H9 (cell line): Measurements from ENCODE around the gene GAK. TPM values are rescaled to one million over a fixed set of nuclear protein-coding genes. Genes with fewer than 3 reads are reported as not detected.

Experiments
- DNase-seq: peaks from one replicate; pipeline ENCODE4 v3.0.0-alpha.2; 2017
- H2AFZ ChIP-seq: one replicate; pipeline ENCODE4 v1.6.1; 2013; ENCODE audit warnings: mild to moderate bottlenecking, low read length, control low read depth, moderate library complexity
- H2AK5ac ChIP-seq: 2 replicates; pipeline ENCODE4 v1.6.1; 2013; ENCODE audit warnings: low read length, control low read depth, mixed read lengths; ENCODE audit not compliant: insufficient read length
- H2BK120ac ChIP-seq: one replicate; pipeline ENCODE4 v1.6.1; 2013; ENCODE audit warnings: low read depth, mild to moderate bottlenecking, low read length, control low read depth, inconsistent platforms; ENCODE audit not compliant: poor library complexity, severe bottlenecking
- H2BK12ac ChIP-seq: 2 replicates; pipeline ENCODE4 v1.6.1; 2013; ENCODE audit warnings: low read length, control low read depth, mixed read lengths, low read depth; ENCODE audit not compliant: insufficient read length
- H2BK15ac ChIP-seq: 2 replicates; pipeline ENCODE4 v1.6.1; 2013; ENCODE audit warnings: low read depth, low read length, control low read depth
- H2BK20ac ChIP-seq: one replicate; pipeline ENCODE4 v1.6.1; 2013; ENCODE audit warnings: low read depth, mild to moderate bottlenecking, low read length, control low read depth, inconsistent platforms; ENCODE audit not compliant: poor library complexity, severe bottlenecking
- H2BK5ac ChIP-seq: 2 replicates; pipeline ENCODE4 v1.6.1; 2013; ENCODE audit warnings: low read length, control low read depth, mixed read lengths; ENCODE audit not compliant: insufficient read length
- H3K14ac ChIP-seq: 2 replicates; pipeline ENCODE4 v1.6.1; 2013; ENCODE audit warnings: low read length, control low read depth; ENCODE audit not compliant: insufficient read depth
- H3K18ac ChIP-seq: 2 replicates; pipeline ENCODE4 v1.6.1; 2013; ENCODE audit warnings: low read depth, mild to moderate bottlenecking, mixed read lengths, low read length, control low read depth; ENCODE audit not compliant: insufficient read length
- H3K23ac ChIP-seq: 2 replicates; pipeline ENCODE4 v1.6.1; 2013; ENCODE audit warnings: low read length, control low read depth, mixed read lengths, low read depth; ENCODE audit not compliant: insufficient read length
- H3K23me2 ChIP-seq: 2 replicates; pipeline ENCODE4 v1.6.1; 2013; ENCODE audit warnings: low read depth, mild to moderate bottlenecking, mixed read lengths, low read length, control low read depth; ENCODE audit not compliant: insufficient read length, poor library complexity, severe bottlenecking
- H3K27ac ChIP-seq: 2 replicates; pipeline ENCODE4 v1.5.1; 2013; ENCODE audit warnings: low read length, control low read depth, mixed read lengths, low read depth; ENCODE audit not compliant: insufficient read length
- H3K27me3 ChIP-seq: 2 replicates; pipeline ENCODE4 v1.6.1; 2013; ENCODE audit warnings: low read length, control low read depth, inconsistent platforms; ENCODE audit not compliant: insufficient read depth
- H3K4ac ChIP-seq: 2 replicates; pipeline ENCODE4 v1.6.1; 2013; ENCODE audit warnings: low read depth, mild to moderate bottlenecking, control low read depth, inconsistent platforms, low read length, moderate library complexity
- H3K4me1 ChIP-seq: 2 replicates; pipeline ENCODE4 v1.6.1; 2013; ENCODE audit warnings: low read length, control low read depth, inconsistent platforms; ENCODE audit not compliant: insufficient read depth
- H3K4me2 ChIP-seq: 2 replicates; pipeline ENCODE4 v1.6.1; 2013; ENCODE audit warnings: low read length, control low read depth, mixed read lengths; ENCODE audit not compliant: insufficient read length, insufficient read depth
- H3K56ac ChIP-seq: 2 replicates; pipeline ENCODE4 v1.6.1; 2013; ENCODE audit warnings: low read depth, mild to moderate bottlenecking, mixed read lengths, low read length, control low read depth; ENCODE audit not compliant: insufficient read length
- H3K79me1 ChIP-seq: 2 replicates; pipeline ENCODE4 v1.6.1; 2013; ENCODE audit warnings: low read depth, mild to moderate bottlenecking, moderate library complexity, low read length, control low read depth, inconsistent platforms; ENCODE audit not compliant: insufficient read depth, poor library complexity, severe bottlenecking
- H3K79me2 ChIP-seq: 2 replicates; pipeline ENCODE4 v1.6.1; 2013; ENCODE audit warnings: low read length, control low read depth, inconsistent platforms; ENCODE audit not compliant: insufficient read depth
- H3K9ac ChIP-seq: 2 replicates; pipeline ENCODE4 v1.6.1; 2013; ENCODE audit warnings: low read length, control low read depth, mixed read lengths; ENCODE audit not compliant: insufficient read length; ENCODE audit errors: extremely low read depth
- H3K9me3 ChIP-seq: one replicate; pipeline ENCODE4 v1.6.1; 2013; ENCODE audit warnings: low read depth, low read length, inconsistent platforms; ENCODE audit not compliant: control insufficient read depth
- H3T11ph ChIP-seq: one replicate; pipeline ENCODE4 v1.6.1; 2013; ENCODE audit warnings: mild to moderate bottlenecking, low read length, control low read depth, inconsistent platforms
- H4K20me1 ChIP-seq: one replicate; pipeline ENCODE4 v1.6.1; 2013; ENCODE audit not compliant: control insufficient read depth, insufficient read length, insufficient read depth
- H4K5ac ChIP-seq: 2 replicates; pipeline ENCODE4 v1.6.1; 2013; ENCODE audit warnings: low read depth, mild to moderate bottlenecking, mixed read lengths, low read length, control low read depth; ENCODE audit not compliant: insufficient read length
- H4K8ac ChIP-seq: replicated peaks from 2 replicates; pipeline ENCODE4 v1.6.1; 2013; ENCODE audit warnings: low read length, control low read depth, mixed read lengths, low read depth; ENCODE audit not compliant: insufficient read length
- H4K91ac ChIP-seq: 2 replicates; pipeline ENCODE4 v1.6.1; 2013; ENCODE audit warnings: low read depth, mild to moderate bottlenecking, moderate library complexity, mixed read lengths, low read length, control low read depth; ENCODE audit not compliant: insufficient read length
- H3K27ac Mint-ChIP-seq, 3 experiments: 2 replicates in 2 of 3; 3 replicates in 1 of 3; pipeline ENCODE4 v1.8.0; 2020 to 2021; ENCODE audit warnings: mixed read lengths in 3 of 3, mild to moderate bottlenecking in 1 of 3, moderate library complexity in 1 of 3
- H3K27me3 Mint-ChIP-seq: 2 replicates; pipeline ENCODE4 v1.8.0; 2021; ENCODE audit warnings: low read depth, mild to moderate bottlenecking, moderate library complexity, mixed read lengths
- H3K36me3 Mint-ChIP-seq, 3 experiments: 2 replicates in 2 of 3; 3 replicates in 1 of 3; pipeline ENCODE4 v1.8.0; 2020 to 2021; ENCODE audit warnings: low read depth in 3 of 3, mixed read lengths in 3 of 3; ENCODE audit not compliant: insufficient read depth in 1 of 3
- H3K4me1 Mint-ChIP-seq, 2 experiments: 2 replicates each; pipeline ENCODE4 v1.8.0; 2020; ENCODE audit warnings: mixed read lengths in 2 of 2
- H3K4me3 Mint-ChIP-seq, 2 experiments: 2 replicates in 1 of 2; 3 replicates in 1 of 2; pipeline ENCODE4 v1.8.0; 2020 to 2021; ENCODE audit warnings: mild to moderate bottlenecking in 2 of 2, mixed read lengths in 2 of 2, moderate library complexity in 1 of 2
- H3K9me3 Mint-ChIP-seq, 2 experiments: 2 replicates in 1 of 2; 3 replicates in 1 of 2; pipeline ENCODE4 v1.8.0; 2020; ENCODE audit warnings: mild to moderate bottlenecking in 2 of 2, mixed read lengths in 2 of 2, moderate library complexity in 1 of 2
- CTCF ChIP-seq: fragments of 200-600 bp; sonication (generic); conservative IDR thresholded peaks from 3 replicates; pipeline ENCODE4 v1.8.0; 2021; ENCODE audit warnings: antibody characterized with exemption, mild to moderate bottlenecking
- WGBS: extraction: QIAGEN DNeasy Blood & Tissue Kit; methylation state at CpG from one replicate; pipeline ENCODE4 v1.1.7; 2013; ENCODE audit warnings: missing lambda C conversion rate, low lambda C conversion rate, mixed read lengths; ENCODE audit not compliant: insufficient read length; ENCODE audit errors: extremely low coverage; 5-methylcytosine and 5-hydroxymethylcytosine counted together
- total RNA-seq: library from RNA; stranded (reverse); gene quantifications from 2 replicates; pipeline ENCODE4 v1.2.1, GENCODE V29; 2021

Gene GAK
- total RNA-seq, 1 experiment from 2014 or later: 80.7 TPM

DNA sequence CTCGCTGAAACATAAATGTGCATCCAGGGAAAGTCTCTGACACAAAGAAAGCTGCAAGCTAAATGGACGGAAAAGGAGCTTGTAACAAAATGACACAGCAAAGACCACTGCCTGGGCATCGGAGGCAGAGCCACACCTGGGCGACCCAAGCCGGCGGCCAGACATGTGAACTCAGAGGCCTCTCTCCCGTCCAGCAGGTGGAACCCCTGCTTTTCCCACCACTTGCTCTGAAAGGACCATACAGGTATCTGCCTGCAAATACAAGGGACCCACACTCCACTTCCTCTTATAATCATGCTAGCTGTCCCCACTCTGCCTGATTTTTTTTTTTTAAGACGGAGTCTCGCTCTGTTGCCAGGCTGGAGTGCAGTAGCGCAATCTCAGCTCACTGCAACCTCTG lies 118.2 kb downstream of the GAK start:
- no peak for DNase-seq
- no peak overlapping the region for H3K14ac ChIP-seq
- H4K91ac ChIP-seq: no peak overlapping the region
- H2BK5ac ChIP-seq: no peak overlapping the region
- H3K23ac ChIP-seq: no peak overlapping the region
- no peak overlapping the region for H3T11ph ChIP-seq
- no peak overlapping the region for H3K56ac ChIP-seq
- no peak overlapping the region for H2BK20ac ChIP-seq
- no peak overlapping the region for H3K18ac ChIP-seq
- H3K4me2 ChIP-seq: no peak overlapping the region
- no peak overlapping the region for H2BK15ac ChIP-seq
- H3K4ac ChIP-seq: no peak overlapping the region
- no peak overlapping the region for H2BK12ac ChIP-seq
- H4K8ac ChIP-seq: no peak overlapping the region
- no peaks in the 10 kb centered on the region for H4K20me1 ChIP-seq
- no peaks in the 10 kb centered on the region for H3K23me2 ChIP-seq
- no peak overlapping the region for H2AK5ac ChIP-seq
- H3K4me1 ChIP-seq: no peaks in the 10 kb centered on the region
- no peak overlapping the region for H3K27ac ChIP-seq
- no peak overlapping the region for H2AFZ ChIP-seq
- peaks cover 100% of the 10 kb centered on the region for H3K27me3 Mint-ChIP-seq
- H3K79me1 ChIP-seq: no peaks in the 10 kb centered on the region
- no CpG with 5 or more reads among the region's 10 CpGs for WGBS
- no peaks in the 10 kb centered on the region for H3K9me3 ChIP-seq
- no peak overlapping the region for H3K27ac Mint-ChIP-seq
- TF ChIP-seq CTCF: peak; percentile 53
- H3K9me3 Mint-ChIP-seq: peaks cover 0 to 6% of the 10 kb centered on the region in 2 experiments; a peak in 3 of 5 replicates
- no peak overlapping the region for H3K9ac ChIP-seq
- no peaks in the 10 kb centered on the region for H3K4me1 Mint-ChIP-seq
- no peaks in the 10 kb centered on the region for H3K79me2 ChIP-seq
- H3K27me3 ChIP-seq: peaks cover 34% of the 10 kb centered on the region
- H4K5ac ChIP-seq: no peak overlapping the region
- no peaks in the 10 kb centered on the region; a peak in 1 of 7 replicates for H3K36me3 Mint-ChIP-seq
- no peak overlapping the region for H3K4me3 Mint-ChIP-seq
- H2BK120ac ChIP-seq: no peak overlapping the region
